Measurements from ENCODE around the gene ZMYM2. TPM values are rescaled to one million over a fixed set of nuclear protein-coding genes. Genes with fewer than 3 reads are reported as not detected.

ZMYM2 gene
- 77.8 and 92.1 TPM in 2 replicates for total RNA-seq
- long read RNA-seq, partial matches to known transcripts = 33 of 53 reads
- long read RNA-seq, other reads (novel, unspliced or antisense) = 20 of 53 reads

DNA sequence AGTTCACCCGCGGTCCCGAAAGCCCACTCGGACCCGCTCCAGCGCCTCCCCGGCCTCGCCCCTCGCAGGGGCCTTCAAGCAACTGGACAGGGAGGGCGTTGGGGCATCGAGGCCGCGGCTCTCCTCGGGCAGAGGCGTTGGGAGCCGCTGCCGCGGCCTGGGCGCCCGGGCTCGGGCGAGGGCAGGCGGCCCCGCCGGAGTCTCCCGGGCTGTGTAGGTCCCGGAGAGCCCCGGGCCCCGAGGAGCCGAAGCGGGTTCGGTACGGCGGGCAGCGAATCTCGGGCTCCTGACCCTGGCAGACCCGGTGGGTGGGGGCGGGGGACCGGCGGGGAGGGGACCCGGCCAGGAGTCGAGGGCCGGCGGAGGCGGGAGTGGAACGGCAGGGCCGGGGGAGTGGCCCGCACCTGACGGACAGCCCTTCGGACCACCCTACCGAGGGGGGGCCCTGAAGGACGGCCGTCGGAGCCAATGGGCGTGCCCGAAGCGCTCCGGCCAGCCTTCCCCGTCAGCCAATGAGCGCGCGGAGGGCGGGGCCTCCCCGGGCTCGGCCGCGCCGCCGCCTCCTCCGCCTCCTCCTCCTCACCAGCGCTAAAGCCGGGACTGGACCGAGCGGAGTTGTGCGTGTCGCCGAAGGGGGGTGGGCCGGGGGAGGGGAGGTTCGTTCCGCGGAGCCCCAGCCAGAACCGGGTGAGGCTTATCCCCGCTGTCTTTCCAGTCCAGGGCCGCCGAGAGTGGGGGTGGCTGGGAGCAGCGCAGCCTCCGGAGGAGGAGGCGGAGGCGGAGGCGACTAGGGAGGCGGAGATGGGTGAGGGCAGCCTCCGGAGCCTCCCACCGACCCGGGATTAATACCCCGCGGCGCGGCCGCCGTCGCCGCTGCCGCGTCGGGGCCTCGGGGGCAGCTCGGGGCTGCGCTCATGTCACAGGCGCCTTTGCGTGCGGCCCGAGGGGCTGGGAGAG, at the start of gene ZMYM2:
Gene ZMYM2 (plus strand): TSS at position 573 of the 957 bp plus-strand sequence. CDS start 34,346 bp downstream, outside the sequence.
- H3K4me3 Mint-ChIP-seq (ENCODE audit: unreplicated experiment) = peak within 1 kb of the TSS; percentile 94
- TF ChIP-seq CTCF (IDR thresholded peaks at IDR 0.05) = no peak
- peak; percentile 100 for DNase-seq (ENCODE audit: extremely low spot score, unreplicated experiment)
- H3K9me3 Mint-ChIP-seq (ENCODE audit: unreplicated experiment) = peaks cover 6% of the 10 kb centered on the region
- H3K27me3 Mint-ChIP-seq (ENCODE audit: unreplicated experiment) = no peaks in the 10 kb centered on the region
- peak within 1 kb of the TSS; percentile 96 for H3K27ac Mint-ChIP-seq (ENCODE audit: unreplicated experiment)
- H3K36me3 Mint-ChIP-seq (ENCODE audit: unreplicated experiment) = peaks cover 7% of the 10 kb centered on the region
- H3K4me1 Mint-ChIP-seq (ENCODE audit: unreplicated experiment) = peaks cover 25% of the 10 kb centered on the region

- Mint-ChIP-seq H3K9me3 (ENCODE audit: unreplicated experiment) (no peaks in the 10 kb centered on the region), H3K4me3 (ENCODE audit: unreplicated experiment) (no peak overlapping the region), H3K27me3 (ENCODE audit: unreplicated experiment) (peaks cover 7% of the 10 kb centered on the region), H3K27ac (ENCODE audit: unreplicated experiment) (no peak overlapping the region), H3K36me3 (ENCODE audit: unreplicated experiment) (no peaks in the 10 kb centered on the region), H3K4me1 (ENCODE audit: unreplicated experiment) (no peaks in the 10 kb centered on the region)
- no peak for DNase-seq (ENCODE audit: extremely low spot score, unreplicated experiment)
- TF ChIP-seq CTCF (IDR thresholded peaks at IDR 0.05) = no peak
Observed at GRCh38 chr13:19910336-19911072, 48.0 kb upstream of the ZMYM2 start.

DNA sequence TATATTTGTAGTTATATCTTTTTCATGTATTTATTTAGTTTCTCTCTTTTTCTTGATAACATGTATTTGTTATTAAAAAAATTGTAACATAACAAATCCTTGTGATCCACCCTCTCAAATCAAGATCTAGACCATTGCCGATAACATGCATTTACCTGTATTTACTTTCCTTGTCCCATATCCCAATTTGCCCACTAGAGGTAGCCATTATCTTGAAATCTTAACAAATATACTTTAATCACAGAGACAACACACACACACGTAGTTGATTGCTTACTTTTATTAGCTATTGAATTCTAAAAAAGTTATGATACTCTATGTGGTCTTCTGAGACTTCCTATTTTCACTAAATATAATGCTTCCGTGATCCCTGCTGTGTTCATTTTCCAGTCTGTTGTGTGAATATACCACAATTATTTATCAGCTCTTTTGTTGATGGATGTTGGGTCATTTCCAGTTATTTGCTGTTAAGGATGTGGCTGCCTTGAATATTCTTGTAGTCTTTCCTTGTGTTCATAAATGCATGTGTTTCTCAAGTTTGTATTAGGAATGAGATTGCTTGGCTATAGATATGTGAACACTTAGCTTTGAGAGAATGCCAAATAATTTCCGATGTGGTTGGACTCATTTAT, 31.3 kb upstream of the ZMYM2 start:
- Mint-ChIP-seq H3K9me3 (ENCODE audit: unreplicated experiment) (no peaks in the 10 kb centered on the region), H3K4me3 (ENCODE audit: unreplicated experiment) (no peak overlapping the region), H3K27me3 (ENCODE audit: unreplicated experiment) (peaks cover 2% of the 10 kb centered on the region), H3K4me1 (ENCODE audit: unreplicated experiment) (peaks cover 3% of the 10 kb centered on the region), H3K27ac (ENCODE audit: unreplicated experiment) (no peak overlapping the region), H3K36me3 (ENCODE audit: unreplicated experiment) (no peaks in the 10 kb centered on the region)
- peak; percentile 59 for TF ChIP-seq CTCF (IDR thresholded peaks at IDR 0.05)
- DNase-seq (ENCODE audit: extremely low spot score, unreplicated experiment) = no peak

DNA sequence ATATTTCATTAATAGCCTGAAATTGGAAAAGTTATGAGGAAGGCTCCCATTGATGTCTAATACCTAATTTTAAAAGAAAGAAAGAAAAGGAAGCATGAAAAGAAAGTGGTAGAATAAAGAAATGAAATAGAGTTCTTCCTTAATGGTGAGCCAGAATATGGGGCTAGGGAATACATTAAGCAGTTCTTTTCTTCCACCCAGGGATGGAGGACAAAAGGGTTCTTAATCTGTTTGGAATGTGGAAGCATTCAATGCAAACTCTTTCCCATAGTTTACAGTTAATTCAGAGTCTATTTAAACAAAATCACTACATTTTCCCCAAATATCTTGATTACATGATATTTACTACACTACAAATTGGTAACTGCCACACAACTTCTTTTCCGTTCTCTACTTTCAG, 18.4 kb upstream of the ZMYM2 start:
- no peak for TF ChIP-seq CTCF (IDR thresholded peaks at IDR 0.05)
- H3K9me3 Mint-ChIP-seq (ENCODE audit: unreplicated experiment) = no peaks in the 10 kb centered on the region
- no peak for DNase-seq (ENCODE audit: extremely low spot score, unreplicated experiment)
- H3K27me3 Mint-ChIP-seq (ENCODE audit: unreplicated experiment) = peaks cover 30% of the 10 kb centered on the region
- H3K27ac Mint-ChIP-seq (ENCODE audit: unreplicated experiment) = no peak overlapping the region
- H3K4me1 Mint-ChIP-seq (ENCODE audit: unreplicated experiment) = no peaks in the 10 kb centered on the region
- H3K4me3 Mint-ChIP-seq (ENCODE audit: unreplicated experiment) = no peak overlapping the region
- no peaks in the 10 kb centered on the region for H3K36me3 Mint-ChIP-seq (ENCODE audit: unreplicated experiment)

Data from osteocyte (in vitro differentiated cells).